Measurements from ENCODE around the gene TNFAIP1.
"Not testable (repeated sequence)": the region's sequence is repeated elsewhere in the genome, so short reads cannot be mapped to it uniquely, and the experiment has no call there.

TNFAIP1 gene

GRCh38 chr17:28335201-28335958, at the start of gene TNFAIP1, which contains the start of gene IFT20:
Gene TNFAIP1, plus strand, starts transcription at chr17:28335761. Its CDS starts 3,761 bp downstream, at chr17:28339522.
Gene IFT20, minus strand, starts transcription at chr17:28335472. Its CDS starts 3,487 bp downstream, at chr17:28331985.
- peak; percentile 93 for DNase-seq

GRCh38 chr17:28285965-28286364, 49.6 kb upstream of the TNFAIP1 start:
- no peak for DNase-seq

- DNase-seq = no peak
Observed at GRCh38 chr17:28290703-28291102, 44.9 kb upstream of the TNFAIP1 start.

GRCh38 chr17:28291780-28292330, 43.7 kb upstream of the TNFAIP1 start:
- DNase-seq = no peak

- DNase-seq = not testable (repeated sequence)
Observed at GRCh38 chr17:28292878-28293277, 42.7 kb upstream of the TNFAIP1 start.

- no peak for DNase-seq
Observed at GRCh38 chr17:28293994-28294393, 41.6 kb upstream of the TNFAIP1 start.

- no peak for DNase-seq
Observed at GRCh38 chr17:28295677-28296578, 39.6 kb upstream of the TNFAIP1 start.

- DNase-seq = no peak
Observed at GRCh38 chr17:28298449-28298848, 37.1 kb upstream of the TNFAIP1 start.

GRCh38 chr17:28306954-28307401, 28.6 kb upstream of the TNFAIP1 start:
- DNase-seq = no peak

GRCh38 chr17:28313841-28314240, 21.7 kb upstream of the TNFAIP1 start:
- DNase-seq = no peak

- DNase-seq = no peak
Observed at GRCh38 chr17:28315846-28316705, 19.5 kb upstream of the TNFAIP1 start.

GRCh38 chr17:28317099-28317965, 18.2 kb upstream of the TNFAIP1 start:
- DNase-seq = no peak

GRCh38 chr17:28317966-28318758, 17.4 kb upstream of the TNFAIP1 start:
- no peak for DNase-seq

GRCh38 chr17:28318759-28319597, 16.6 kb upstream of the TNFAIP1 start, which contains the start of gene TMEM97:
Gene TMEM97, plus strand, starts transcription at chr17:28319200. Its CDS starts 40 bp downstream, at chr17:28319240.
- DNase-seq = peak; percentile 87

GRCh38 chr17:28319598-28319935, 16.0 kb upstream of the TNFAIP1 start:
- no peak for DNase-seq

- DNase-seq = no peak
Observed at GRCh38 chr17:28320215-28321061, 15.1 kb upstream of the TNFAIP1 start.

GRCh38 chr17:28324267-28324745, 11.3 kb upstream of the TNFAIP1 start:
- DNase-seq = no peak

- DNase-seq = no peak
Observed at GRCh38 chr17:28324781-28325180, 10.8 kb upstream of the TNFAIP1 start.

Data from NCI-H2227 treated with DMSO at 0.1 percent for 48 hours (cell line).